Ovary (tissue), 3 donors: ENCODE results near the gene RABGAP1L.

Experiments
- CTCF ChIP-seq, 3 donors: fragments of 450-650 bp in 2 of 3; fragments of 200-600 bp in 1 of 3; IDR thresholded peaks; one replicate each; pipeline versions ENCODE4 v1.5.1 to v1.8.0; 2016 to 2022; ENCODE audit warnings: antibody characterized with exemption in 3 of 3, mild to moderate bottlenecking in 1 of 3
- EP300 ChIP-seq: sonication (generic); formaldehyde crosslinking; IDR thresholded peaks from one replicate; pipeline ENCODE4 v1.6.1; 2017; ENCODE audit warnings: antibody characterized with exemption
- POLR2A ChIP-seq: fragments of 450-650 bp; IDR thresholded peaks from one replicate; pipeline ENCODE4 v1.6.1; 2017; ENCODE audit warnings: antibody characterized with exemption, mild to moderate bottlenecking, moderate library complexity
- donor health status: DM: no; HTN: no; CAD: no.

GRCh38 chr1:174247472-174247871 lies 88.2 kb downstream of the RABGAP1L start:
- no peak for TF ChIP-seq CTCF (IDR thresholded peaks at IDR 0.05)
- no peak for TF ChIP-seq POLR2A
- TF ChIP-seq EP300: no peak
